HCT116 (cell line): ENCODE results near the gene DAZAP2. TPM values are rescaled to one million over a fixed set of nuclear protein-coding genes. Genes with fewer than 3 reads are reported as not detected.

Experiments used
- ATAC-seq: fragments of 200-7000 bp; cut with Tn5 transposase; 2 replicates; pipeline ENCODE4 v1.9.1; 2020; ENCODE audit warnings: mild to moderate bottlenecking, moderate library complexity
- BruUV-seq: library from RNA; stranded (reverse); fragments of 400-500 nt; replicated peaks from 2 replicates; lab custom pipeline; 2021; lab: Mats Ljungman, UMichigan
- CTCF ChIA-PET: fragments of 300-600 bp; sonication (Branson Sonifier 250); formaldehyde crosslinking; loops from one replicate; lab custom pipeline; 2021; ENCODE audit warnings: antibody characterized with exemption; lab: Charles Lee
- POLR2A ChIA-PET: fragments of 300-600, 350-600 bp; sonication (Branson Sonifier 250); formaldehyde crosslinking; loops from one replicate; lab custom pipeline; 2021; ENCODE audit warnings: antibody characterized with exemption; lab: Charles Lee
- RAD21 ChIA-PET, 2 experiments: fragments of 300-600 bp; sonication (Branson Sonifier 250); formaldehyde crosslinking; loops; one replicate each; lab custom pipeline; 2023; ENCODE audit warnings: low total read pairs in 2 of 2; ENCODE audit not compliant: uncharacterized antibody in 2 of 2, unreplicated experiment in 2 of 2, low non-redundant PET in 1 of 2; lab: Charles Lee
- DNase-seq: peaks from one replicate; pipeline ENCODE4 v3.0.0-alpha.2; 2010; ENCODE audit warnings: low read depth, low spot score
- H2AFZ ChIP-seq: fragments of 200-600 bp; shearing (Covaris generic), sonication (generic); 2 replicates; pipeline ENCODE4 v1.6.1; 2017; ENCODE audit warnings: low read depth, mixed run types, mixed read lengths, antibody characterized with exemption, low read length; ENCODE audit not compliant: poor library complexity, severe bottlenecking
- H3K27ac ChIP-seq: 2 replicates; pipeline ENCODE4 v1.5.1; 2012; ENCODE audit warnings: low read depth, low read length
- H3K27me3 ChIP-seq: fragments of 200-600 bp; sonication (generic); 2 replicates; pipeline ENCODE4 v1.6.1; 2016; ENCODE audit warnings: mixed run types, low read length, mixed read lengths; ENCODE audit not compliant: insufficient read depth
- H3K36me3 ChIP-seq, 2 experiments: fragments of 200-500 bp in 1 of 2; fragments of 200-600 bp in 1 of 2; sonication (Bioruptor generic) in 1 of 2; sonication (generic) in 1 of 2; 2 replicates each; pipeline versions ENCODE4 v1.5.1 to v1.6.1; 2014 to 2016; ENCODE audit warnings: low read length in 2 of 2, inconsistent platforms in 1 of 2, mixed read lengths in 1 of 2, mixed run types in 1 of 2; ENCODE audit not compliant: insufficient read depth in 2 of 2, control insufficient read depth in 1 of 2
- H3K4me1 ChIP-seq, 2 experiments: fragments of 200-600 bp in 1 of 2; sonication (generic) in 1 of 2; 2 replicates each; pipeline versions ENCODE4 v1.5.1 to v1.6.1; 2012 to 2017; ENCODE audit warnings: low read length in 2 of 2, inconsistent platforms in 1 of 2, mild to moderate bottlenecking in 1 of 2, mixed read lengths in 1 of 2, mixed run types in 1 of 2, moderate library complexity in 1 of 2; ENCODE audit not compliant: insufficient read depth in 2 of 2, control insufficient read depth in 1 of 2
- H3K4me2 ChIP-seq: fragments of 200-600 bp; sonication (generic); 2 replicates; pipeline ENCODE4 v1.6.1; 2017; ENCODE audit warnings: mixed run types, low read length, mixed read lengths
- H3K4me3 ChIP-seq, 2 experiments: fragments of 200-600 bp in 1 of 2; sonication (generic) in 1 of 2; replicated peaks in 1 of 2; 2 replicates each; pipeline ENCODE4 v1.5.1; 2011 to 2016; ENCODE audit warnings: low read length in 2 of 2, control low read depth in 1 of 2, low read depth in 1 of 2, mild to moderate bottlenecking in 1 of 2, mixed read lengths in 1 of 2, mixed run types in 1 of 2
- H3K79me2 ChIP-seq: fragments of 200-600 bp; sonication (generic); 2 replicates; pipeline ENCODE4 v1.6.1; 2017; ENCODE audit warnings: mild to moderate bottlenecking, mixed run types, low read length, moderate library complexity, mixed read lengths; ENCODE audit not compliant: insufficient read depth
- H3K9ac ChIP-seq: fragments of 200-600 bp; sonication (generic); 2 replicates; pipeline ENCODE4 v1.6.1; 2016; ENCODE audit warnings: low read length, mixed read lengths
- H3K9me2 ChIP-seq: fragments of 200-600 bp; sonication (generic), shearing (Covaris generic); 2 replicates; pipeline ENCODE4 v1.6.1; 2017; ENCODE audit warnings: mixed run types, mild to moderate bottlenecking, moderate library complexity; ENCODE audit not compliant: insufficient read depth
- H3K9me3 ChIP-seq, 2 experiments: fragments of 200-500 bp in 1 of 2; fragments of 200-600 bp in 1 of 2; sonication (Bioruptor generic) in 1 of 2; sonication (generic) in 1 of 2; 2 replicates each; pipeline ENCODE4 v1.6.1; 2014 to 2017; ENCODE audit warnings: low read length in 2 of 2, mixed read lengths in 2 of 2, inconsistent platforms in 1 of 2, low read depth in 1 of 2, mild to moderate bottlenecking in 1 of 2, mixed run types in 1 of 2, moderate library complexity in 1 of 2; ENCODE audit not compliant: control insufficient read depth in 1 of 2, insufficient read depth in 1 of 2
- H4K20me1 ChIP-seq: fragments of 200-600 bp; sonication (generic), shearing (Covaris generic); 2 replicates; pipeline ENCODE4 v1.6.1; 2017; ENCODE audit warnings: mixed run types, mild to moderate bottlenecking, moderate library complexity; ENCODE audit not compliant: insufficient read depth
- CBX3 ChIP-seq: IDR thresholded peaks from 2 replicates; pipeline ENCODE4 v1.6.1; 2012; ENCODE audit warnings: low read depth
- EGR1 ChIP-seq: IDR thresholded peaks from 2 replicates; pipeline ENCODE4 v1.6.1; 2012; ENCODE audit warnings: low read depth
- EZH2 ChIP-seq: fragments of 200-600 bp; sonication (generic); IDR thresholded peaks from 2 replicates; pipeline ENCODE4 v1.6.1; 2017; ENCODE audit warnings: antibody characterized with exemption, mixed run types
- FOSL1 ChIP-seq: IDR thresholded peaks from 2 replicates; pipeline ENCODE4 v1.6.1; 2012; ENCODE audit warnings: low read depth
- JUND ChIP-seq: IDR thresholded peaks from 2 replicates; pipeline ENCODE4 v1.6.1; 2012
- POLR2A ChIP-seq: IDR thresholded peaks from 2 replicates; pipeline ENCODE4 v1.7.0; 2011; ENCODE audit warnings: borderline replicate concordance; ENCODE audit not compliant: insufficient read depth, insufficient read length; ENCODE audit errors: extremely low read depth
- POLR2AphosphoS5 ChIP-seq: IDR thresholded peaks from 2 replicates; pipeline ENCODE4 v1.6.1; 2011; ENCODE audit warnings: mild to moderate bottlenecking, low read depth, low read length, moderate library complexity
- RAD21 ChIP-seq: IDR thresholded peaks from 2 replicates; pipeline ENCODE4 v1.6.1; 2012; ENCODE audit warnings: low read depth, mild to moderate bottlenecking
- SIN3A ChIP-seq: IDR thresholded peaks from 2 replicates; pipeline ENCODE4 v1.6.1; 2012; ENCODE audit warnings: low read depth
- SP1 ChIP-seq: IDR thresholded peaks from 2 replicates; pipeline ENCODE4 v1.6.1; 2012; ENCODE audit warnings: low read depth
- SRF ChIP-seq: IDR thresholded peaks from 2 replicates; pipeline ENCODE4 v1.6.1; 2012; ENCODE audit warnings: low read depth
- TCF7L2 ChIP-seq: IDR thresholded peaks from 2 replicates; pipeline ENCODE4 v1.7.0; 2011; ENCODE audit warnings: borderline replicate concordance, inconsistent platforms; ENCODE audit not compliant: insufficient read depth, insufficient read length; ENCODE audit errors: extremely low read depth
- YY1 ChIP-seq: IDR thresholded peaks from 2 replicates; pipeline ENCODE4 v1.6.1; 2011; ENCODE audit warnings: low read length, low read depth, moderate library complexity, mild to moderate bottlenecking; ENCODE audit not compliant: insufficient replicate concordance; ENCODE audit errors: extremely low read depth
- ZFX ChIP-seq: fragments of 450-650 bp; IDR thresholded peaks from 2 replicates; pipeline ENCODE4 v1.6.1; 2017
- ZNF274 ChIP-seq: fragments of 200-500 bp; sonication (Bioruptor generic); IDR thresholded peaks from 2 replicates; pipeline ENCODE4 v1.6.1; 2014; ENCODE audit warnings: mild to moderate bottlenecking, low read depth, low read length, inconsistent platforms
- intact Hi-C: fragments of 100-400 bp; cut with micrococcal nuclease; formaldehyde crosslinking; loops from 2 replicates; pipeline ENCODE4 v1.10.0; 2022
- total RNA-seq: library from RNA; stranded (reverse); gene quantifications from one replicate; pipeline ENCODE4 v1.2.1, GENCODE V29; 2021; ENCODE audit not compliant: unreplicated experiment
- TF ChIP-seq, protein P1 (sequence below): IDR thresholded peaks from 2 replicates; pipeline ENCODE4 v1.6.1; 2012; ENCODE audit warnings: low read depth
- TF ChIP-seq, protein P2 (sequence below): IDR thresholded peaks from 2 replicates; pipeline ENCODE4 v1.6.1; 2012
- TF ChIP-seq, protein P3 (sequence below): IDR thresholded peaks from 2 replicates; pipeline ENCODE4 v1.6.1; 2011; ENCODE audit warnings: mild to moderate bottlenecking, low read length, moderate library complexity; ENCODE audit not compliant: insufficient replicate concordance; ENCODE audit errors: extremely low read depth

The DAZAP2 gene
- total RNA-seq, 1 experiment from 2014 or later = 157 TPM

DNA sequence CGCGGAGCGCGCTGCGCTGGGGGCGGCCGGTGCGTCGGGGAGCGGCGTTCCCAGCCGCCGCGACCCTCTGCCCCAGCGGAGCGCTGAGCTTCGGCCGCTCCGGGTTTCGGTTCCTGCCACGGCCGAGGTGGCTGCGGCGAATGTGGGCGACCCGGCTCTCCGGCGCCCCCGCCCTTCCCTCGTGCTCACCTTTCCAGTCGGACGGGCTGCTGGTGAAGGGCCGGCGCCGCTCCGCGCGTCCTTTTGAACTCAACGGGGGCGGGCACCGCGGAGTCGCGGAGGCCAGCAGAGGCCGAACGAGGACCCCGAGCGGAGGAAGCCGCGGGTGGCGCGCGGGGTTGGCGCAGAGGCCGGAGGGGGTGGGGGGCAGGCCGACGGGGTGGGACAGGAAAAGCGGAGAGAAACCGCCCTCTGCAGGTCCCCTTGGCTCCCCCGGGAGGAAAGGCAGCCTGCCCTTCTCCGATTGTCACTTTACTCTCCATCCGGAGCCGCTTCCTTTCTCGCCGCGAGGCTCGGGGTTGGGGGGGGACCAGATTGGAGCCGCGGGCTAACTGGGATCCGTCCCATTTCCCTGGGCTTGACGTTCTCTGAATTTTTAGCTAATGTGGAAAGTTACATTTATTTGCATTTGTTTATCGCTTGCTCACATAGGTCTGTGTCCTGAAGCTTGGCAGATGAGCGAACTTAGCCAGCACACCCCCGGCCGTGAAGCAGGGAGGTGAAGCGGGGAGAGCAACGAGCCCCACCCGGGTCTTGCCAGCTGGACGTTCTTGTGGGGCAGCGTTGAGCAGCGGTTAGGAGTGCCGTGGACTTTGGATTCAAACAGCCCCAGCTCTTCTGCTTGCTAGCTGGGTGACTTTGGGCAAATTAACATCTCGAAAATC lies 31.7 kb downstream of the DAZAP2 start, which contains the start of gene SMAGP:
SMAGP (minus strand) TSS at position 349 of the 884 bp plus-strand sequence. CDS start 1,137 bp downstream, outside the sequence.
- BruUV-seq = no TSS peak
- H3K4me3 ChIP-seq = peak within 1 kb of the TSS; percentile 69 to 75
- H3K4me2 ChIP-seq = peak within 1 kb of the TSS; percentile 99
- intact Hi-C loops = no loop called here
- no peaks in the 10 kb centered on the region for H3K9me3 ChIP-seq
- DNase-seq (no peak), ATAC-seq (peak; percentile 64)
- H2AFZ ChIP-seq = no peak within 1 kb of the TSS
- H3K27me3 ChIP-seq = no peaks in the 10 kb centered on the region
- TF ChIP-seq SRF (no peak), FOSL1 (no peak), ZNF274 (no peak), CBX3 (no peak; the same call in 1 of the 2 replicates), POLR2AphosphoS5 (peak; percentile 26), TCF7L2 (peak; percentile 79), SIN3A (peak; percentile 81), ZFX (peak; percentile 59; the same call in 1 of the 2 replicates), EZH2 (no peak), JUND (peak; percentile 34; the same call in 1 of the 2 replicates), POLR2A (peak; percentile 25), EGR1 (peak; percentile 89), RAD21 (no peak), YY1 (no peak), SP1 (peak; percentile 69)
- TF ChIP-seq, protein P1, sequence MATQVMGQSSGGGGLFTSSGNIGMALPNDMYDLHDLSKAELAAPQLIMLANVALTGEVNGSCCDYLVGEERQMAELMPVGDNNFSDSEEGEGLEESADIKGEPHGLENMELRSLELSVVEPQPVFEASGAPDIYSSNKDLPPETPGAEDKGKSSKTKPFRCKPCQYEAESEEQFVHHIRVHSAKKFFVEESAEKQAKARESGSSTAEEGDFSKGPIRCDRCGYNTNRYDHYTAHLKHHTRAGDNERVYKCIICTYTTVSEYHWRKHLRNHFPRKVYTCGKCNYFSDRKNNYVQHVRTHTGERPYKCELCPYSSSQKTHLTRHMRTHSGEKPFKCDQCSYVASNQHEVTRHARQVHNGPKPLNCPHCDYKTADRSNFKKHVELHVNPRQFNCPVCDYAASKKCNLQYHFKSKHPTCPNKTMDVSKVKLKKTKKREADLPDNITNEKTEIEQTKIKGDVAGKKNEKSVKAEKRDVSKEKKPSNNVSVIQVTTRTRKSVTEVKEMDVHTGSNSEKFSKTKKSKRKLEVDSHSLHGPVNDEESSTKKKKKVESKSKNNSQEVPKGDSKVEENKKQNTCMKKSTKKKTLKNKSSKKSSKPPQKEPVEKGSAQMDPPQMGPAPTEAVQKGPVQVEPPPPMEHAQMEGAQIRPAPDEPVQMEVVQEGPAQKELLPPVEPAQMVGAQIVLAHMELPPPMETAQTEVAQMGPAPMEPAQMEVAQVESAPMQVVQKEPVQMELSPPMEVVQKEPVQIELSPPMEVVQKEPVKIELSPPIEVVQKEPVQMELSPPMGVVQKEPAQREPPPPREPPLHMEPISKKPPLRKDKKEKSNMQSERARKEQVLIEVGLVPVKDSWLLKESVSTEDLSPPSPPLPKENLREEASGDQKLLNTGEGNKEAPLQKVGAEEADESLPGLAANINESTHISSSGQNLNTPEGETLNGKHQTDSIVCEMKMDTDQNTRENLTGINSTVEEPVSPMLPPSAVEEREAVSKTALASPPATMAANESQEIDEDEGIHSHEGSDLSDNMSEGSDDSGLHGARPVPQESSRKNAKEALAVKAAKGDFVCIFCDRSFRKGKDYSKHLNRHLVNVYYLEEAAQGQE = no peak
- TF ChIP-seq, protein P2, sequence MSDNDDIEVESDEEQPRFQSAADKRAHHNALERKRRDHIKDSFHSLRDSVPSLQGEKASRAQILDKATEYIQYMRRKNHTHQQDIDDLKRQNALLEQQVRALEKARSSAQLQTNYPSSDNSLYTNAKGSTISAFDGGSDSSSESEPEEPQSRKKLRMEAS = peak; percentile 97
- TF ChIP-seq, protein P3, sequence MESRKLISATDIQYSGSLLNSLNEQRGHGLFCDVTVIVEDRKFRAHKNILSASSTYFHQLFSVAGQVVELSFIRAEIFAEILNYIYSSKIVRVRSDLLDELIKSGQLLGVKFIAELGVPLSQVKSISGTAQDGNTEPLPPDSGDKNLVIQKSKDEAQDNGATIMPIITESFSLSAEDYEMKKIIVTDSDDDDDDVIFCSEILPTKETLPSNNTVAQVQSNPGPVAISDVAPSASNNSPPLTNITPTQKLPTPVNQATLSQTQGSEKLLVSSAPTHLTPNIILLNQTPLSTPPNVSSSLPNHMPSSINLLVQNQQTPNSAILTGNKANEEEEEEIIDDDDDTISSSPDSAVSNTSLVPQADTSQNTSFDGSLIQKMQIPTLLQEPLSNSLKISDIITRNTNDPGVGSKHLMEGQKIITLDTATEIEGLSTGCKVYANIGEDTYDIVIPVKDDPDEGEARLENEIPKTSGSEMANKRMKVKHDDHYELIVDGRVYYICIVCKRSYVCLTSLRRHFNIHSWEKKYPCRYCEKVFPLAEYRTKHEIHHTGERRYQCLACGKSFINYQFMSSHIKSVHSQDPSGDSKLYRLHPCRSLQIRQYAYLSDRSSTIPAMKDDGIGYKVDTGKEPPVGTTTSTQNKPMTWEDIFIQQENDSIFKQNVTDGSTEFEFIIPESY = no peak
- peaks cover 10 to 44% of the 10 kb centered on the region in 2 experiments for H3K4me1 ChIP-seq
- no peaks in the 10 kb centered on the region for H4K20me1 ChIP-seq
- no peaks in the 10 kb centered on the region for H3K9me2 ChIP-seq
- CTCF ChIA-PET = interaction anchor here (0.7 to 1.2 kb wide), 3 partner anchors 18 to 554 kb away, joined by 3 to 10 read pairs (median 4); no protein-coding TSS in a partner anchor
- H3K27ac ChIP-seq = peak within 1 kb of the TSS; percentile 76
- H3K9ac ChIP-seq = peak within 1 kb of the TSS; percentile 90
- peaks cover 0 to 3% of the 10 kb centered on the region in 2 experiments; a peak in 1 of 4 replicates for H3K36me3 ChIP-seq
- RAD21 ChIA-PET = interaction anchor here (1.1 to 1.3 kb wide), 2 partner anchors 71 kb away, joined by 12 to 14 read pairs; no protein-coding TSS in a partner anchor
- H3K79me2 ChIP-seq = peaks cover 31% of the 10 kb centered on the region
- POLR2A ChIA-PET = interaction anchor here (0.8 to 1.2 kb wide), 4 partner anchors 8 to 71 kb away, joined by 3 to 5 read pairs (median 3); no protein-coding TSS in a partner anchor
